GM23338 (cell line): Measurements from ENCODE around the gene MAP1S. TPM values are rescaled to one million over a fixed set of nuclear protein-coding genes. Genes with fewer than 3 reads are reported as not detected.

Source experiments
- ATAC-seq: fragments of 200-7000 bp; cut with Tn5 transposase; 3 replicates; pipeline ENCODE4 v1.9.1; 2020
- DNase-seq: peaks from one replicate; pipeline ENCODE4 v3.0.0-alpha.2; 2015; ENCODE audit warnings: low spot score
- H2AFZ ChIP-seq: fragments of 200-600 bp; sonication (generic); 2 replicates; pipeline ENCODE4 v1.8.0; 2016; ENCODE audit warnings: antibody characterized with exemption, mild to moderate bottlenecking, moderate library complexity
- H3F3A ChIP-seq: fragments of 200-600 bp; sonication (generic); replicated peaks from 2 replicates; pipeline ENCODE4 v1.8.0; 2017; ENCODE audit warnings: antibody characterized with exemption, mixed run types, low read depth
- H3K27ac ChIP-seq: fragments of 200-600 bp; sonication (generic); 2 replicates; pipeline ENCODE4 v1.6.1; 2016; ENCODE audit warnings: low read depth
- H3K27me3 ChIP-seq: fragments of 200-600 bp; sonication (generic); 2 replicates; pipeline ENCODE4 v1.8.0; 2016; ENCODE audit warnings: mild to moderate bottlenecking, mixed run types, moderate library complexity; ENCODE audit not compliant: insufficient read depth
- H3K36me3 ChIP-seq: fragments of 200-600 bp; sonication (generic); 2 replicates; pipeline ENCODE4 v1.8.0; 2016; ENCODE audit warnings: mild to moderate bottlenecking; ENCODE audit not compliant: insufficient read depth
- H3K4me1 ChIP-seq: fragments of 200-600 bp; sonication (generic); 2 replicates; pipeline ENCODE4 v1.8.0; 2016; ENCODE audit warnings: mild to moderate bottlenecking, moderate library complexity; ENCODE audit not compliant: insufficient read depth
- H3K4me2 ChIP-seq: fragments of 200-600 bp; sonication (generic); 2 replicates; pipeline ENCODE4 v1.7.1; 2017; ENCODE audit warnings: mixed run types
- H3K4me3 ChIP-seq: fragments of 200-600 bp; sonication (generic); 2 replicates; pipeline ENCODE4 v1.6.1; 2016; ENCODE audit warnings: mixed run types
- H3K79me2 ChIP-seq: fragments of 200-600 bp; sonication (generic); replicated peaks from 2 replicates; pipeline ENCODE4 v1.8.0; 2017; ENCODE audit warnings: mild to moderate bottlenecking; ENCODE audit not compliant: insufficient read depth
- H3K9me2 ChIP-seq: fragments of 200-600 bp; sonication (generic); 2 replicates; pipeline ENCODE4 v1.8.0; 2017; ENCODE audit not compliant: insufficient read depth
- H4K20me1 ChIP-seq: fragments of 200-600 bp; sonication (generic); replicated peaks from 2 replicates; pipeline ENCODE4 v1.8.0; 2017; ENCODE audit warnings: mild to moderate bottlenecking; ENCODE audit not compliant: insufficient read depth
- H3K27ac Mint-ChIP-seq: 2 replicates; pipeline ENCODE4 v1.8.0; 2020; ENCODE audit warnings: inconsistent platforms, mild to moderate bottlenecking, moderate library complexity, mixed read lengths
- H3K27me3 Mint-ChIP-seq: 3 replicates; pipeline ENCODE4 v1.8.0; 2022; ENCODE audit warnings: low read depth, mild to moderate bottlenecking, moderate library complexity, mixed read lengths, inconsistent platforms; ENCODE audit not compliant: insufficient read depth, poor library complexity
- H3K36me3 Mint-ChIP-seq: 3 replicates; pipeline ENCODE4 v1.8.0; 2021; ENCODE audit warnings: low read depth, mild to moderate bottlenecking, inconsistent platforms, moderate library complexity, mixed read lengths
- H3K4me1 Mint-ChIP-seq: 3 replicates; pipeline ENCODE4 v1.8.0; 2020; ENCODE audit warnings: mild to moderate bottlenecking, inconsistent platforms, mixed read lengths
- H3K4me3 Mint-ChIP-seq: 3 replicates; pipeline ENCODE4 v1.8.0; 2021; ENCODE audit warnings: moderate library complexity, mild to moderate bottlenecking, inconsistent platforms, mixed read lengths
- H3K9me3 Mint-ChIP-seq: 3 replicates; pipeline ENCODE4 v1.8.0; 2020; ENCODE audit warnings: moderate library complexity, mild to moderate bottlenecking, inconsistent platforms, mixed read lengths
- CTCF ChIP-seq, 2 experiments: fragments of 200-600 bp in 1 of 2; sonication (generic) in 1 of 2; conservative IDR thresholded peaks; 2 replicates each; pipeline versions ENCODE4 v1.5.1 to v1.6.1; 2016 to 2017; ENCODE audit warnings: antibody characterized with exemption in 2 of 2, low read depth in 2 of 2, mild to moderate bottlenecking in 2 of 2, moderate library complexity in 1 of 2
- EZH2 ChIP-seq: fragments of 200-600 bp; sonication (generic); IDR thresholded peaks from one replicate; pipeline ENCODE4 v1.8.0; 2017; ENCODE audit warnings: antibody characterized with exemption, mild to moderate bottlenecking, low read depth; ENCODE audit not compliant: unreplicated experiment
- JUNB ChIP-seq: IDR thresholded peaks from one replicate; pipeline ENCODE4 v1.6.1; 2016; ENCODE audit warnings: antibody characterized with exemption; ENCODE audit not compliant: unreplicated experiment
- NANOG ChIP-seq: IDR thresholded peaks from 2 replicates; pipeline ENCODE4 v1.6.1; 2016; ENCODE audit warnings: antibody characterized with exemption, borderline replicate concordance
- POLR2AphosphoS5 ChIP-seq: IDR thresholded peaks from 2 replicates; pipeline ENCODE4 v1.6.1; 2016; ENCODE audit warnings: antibody characterized with exemption, low read depth
- REST ChIP-seq: IDR thresholded peaks from one replicate; pipeline ENCODE4 v1.6.1; 2018; ENCODE audit warnings: antibody characterized with exemption; ENCODE audit not compliant: unreplicated experiment
- polyA plus RNA-seq: library from polyadenylated mRNA; unstranded; fragments of >200 nt; fragmentation: Nextera tagmentation; extraction: Ambion mirVana; gene quantifications from 2 replicates; pipeline ENCODE4 v1.2.1, GENCODE V29; 2016
- total RNA-seq: library from RNA; depleted of rRNA; stranded (reverse); fragments of >200 nt; shearing (Covaris generic); gene quantifications from 2 replicates; pipeline ENCODE4 v1.2.3, GENCODE V29; 2014
- TF ChIP-seq, protein P1 (sequence below): IDR thresholded peaks from 2 replicates; pipeline ENCODE4 v1.6.1; 2016; ENCODE audit warnings: antibody characterized with exemption

Gene MAP1S
- total and polyA plus RNA-seq, 2 experiments from 2014 or later: 102 to 104 TPM

- H3K79me2 ChIP-seq: no peaks in the 10 kb centered on the region
- H3K36me3 ChIP-seq: no peaks in the 10 kb centered on the region
- Mint-ChIP-seq H3K27ac (no peak overlapping the region), H3K4me1 (peaks cover 5% of the 10 kb centered on the region; the same call in 2 of the 3 replicates), H3K27me3 (peaks cover 12% of the 10 kb centered on the region), H3K9me3 (no peaks in the 10 kb centered on the region; the same call in 2 of the 3 replicates), H3K4me3 (no peak overlapping the region), H3K36me3 (no peaks in the 10 kb centered on the region; the same call in 1 of the 3 replicates)
- no peaks in the 10 kb centered on the region; the same call in 1 of the 2 replicates for H4K20me1 ChIP-seq
- no peak for DNase-seq
- H2AFZ ChIP-seq: no peak overlapping the region
- ATAC-seq: no peak
- H3F3A ChIP-seq: 0 out of 2 replicates have a peak, but pooled peaks cover 4% of the 10 kb centered on the region
- H3K4me1 ChIP-seq: no peaks in the 10 kb centered on the region
- H3K27me3 ChIP-seq: no peaks in the 10 kb centered on the region
- H3K27ac ChIP-seq: no peak overlapping the region
- no peak overlapping the region for H3K4me3 ChIP-seq
- no peaks in the 10 kb centered on the region for H3K9me2 ChIP-seq
- no peak overlapping the region for H3K4me2 ChIP-seq
- TF ChIP-seq REST (no peak), JUNB (no peak)
Observed at GRCh38 chr19:17765069-17765618, 45.9 kb downstream of the MAP1S start.

- Histone ChIP-seq H4K20me1 (no peaks in the 10 kb centered on the region; the same call in 1 of the 2 replicates), H3K36me3 (no peaks in the 10 kb centered on the region), H3K4me3 (no peak overlapping the region), H3K9me2 (no peaks in the 10 kb centered on the region), H3K79me2 (no peaks in the 10 kb centered on the region), H3F3A (0 out of 2 replicates have a peak, but pooled peaks cover 4% of the 10 kb centered on the region), H3K27me3 (no peaks in the 10 kb centered on the region), H3K27ac (no peak overlapping the region), H3K4me2 (peak overlapping the region; percentile 45; the same call in 1 of the 2 replicates), H2AFZ (no peak overlapping the region), H3K4me1 (no peaks in the 10 kb centered on the region)
- TF ChIP-seq EZH2: no peak
- TF ChIP-seq, protein P1, sequence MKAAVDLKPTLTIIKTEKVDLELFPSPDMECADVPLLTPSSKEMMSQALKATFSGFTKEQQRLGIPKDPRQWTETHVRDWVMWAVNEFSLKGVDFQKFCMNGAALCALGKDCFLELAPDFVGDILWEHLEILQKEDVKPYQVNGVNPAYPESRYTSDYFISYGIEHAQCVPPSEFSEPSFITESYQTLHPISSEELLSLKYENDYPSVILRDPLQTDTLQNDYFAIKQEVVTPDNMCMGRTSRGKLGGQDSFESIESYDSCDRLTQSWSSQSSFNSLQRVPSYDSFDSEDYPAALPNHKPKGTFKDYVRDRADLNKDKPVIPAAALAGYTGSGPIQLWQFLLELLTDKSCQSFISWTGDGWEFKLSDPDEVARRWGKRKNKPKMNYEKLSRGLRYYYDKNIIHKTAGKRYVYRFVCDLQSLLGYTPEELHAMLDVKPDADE: 0 out of 2 replicates have a peak, but pooled peaks have one; percentile 23
- no peak for TF ChIP-seq POLR2AphosphoS5
- no peak for TF ChIP-seq NANOG
- TF ChIP-seq CTCF (conservative IDR thresholded peaks at IDR 0.05; ENCODE audit: low read depth in 2 of 2): peak; percentile 85 to 99
- TF ChIP-seq JUNB: no peak
- Mint-ChIP-seq H3K4me3 (peak overlapping the region; percentile 55), H3K4me1 (peaks cover 5% of the 10 kb centered on the region; the same call in 2 of the 3 replicates), H3K9me3 (no peaks in the 10 kb centered on the region; the same call in 2 of the 3 replicates), H3K27me3 (peaks cover 12% of the 10 kb centered on the region), H3K27ac (no peak overlapping the region), H3K36me3 (no peaks in the 10 kb centered on the region; the same call in 1 of the 3 replicates)
- DNase-seq: peak; percentile 95
- ATAC-seq: peak; percentile 83
Observed at GRCh38 chr19:17766543-17767131, 47.4 kb downstream of the MAP1S start.
